Parathyroid adenoma (tissue), 2 donors: ENCODE data around the gene SLC25A41.

Experiments used
- H2AFZ ChIP-seq: fragments of 300-600 bp; sonication (generic); one replicate; pipeline ENCODE4 v1.7.0; 2017; ENCODE audit warnings: antibody characterized with exemption, mild to moderate bottlenecking
- H3K27ac ChIP-seq: fragments of 300-600 bp; sonication (generic); one replicate; pipeline ENCODE4 v1.7.0; 2017
- H3K27me3 ChIP-seq: fragments of 300-600 bp; sonication (generic); one replicate; pipeline ENCODE4 v1.7.0; 2017; ENCODE audit warnings: low read length; ENCODE audit not compliant: control insufficient read depth, insufficient read depth
- H3K36me3 ChIP-seq: fragments of 300-600 bp; sonication (generic); one replicate; pipeline ENCODE4 v1.7.0; 2017; ENCODE audit warnings: low read length; ENCODE audit not compliant: control insufficient read depth, insufficient read depth
- H3K4me1 ChIP-seq: fragments of 300-600 bp; sonication (generic); one replicate; pipeline ENCODE4 v1.7.0; 2017; ENCODE audit warnings: control low read depth
- H3K4me2 ChIP-seq: fragments of 300-600 bp; sonication (generic); one replicate; pipeline ENCODE4 v1.7.0; 2017; ENCODE audit warnings: low read length
- H3K4me3 ChIP-seq: fragments of 300-600 bp; sonication (generic); one replicate; pipeline ENCODE4 v1.7.0; 2017; ENCODE audit warnings: low read depth, low read length
- H3K79me2 ChIP-seq: fragments of 300-600 bp; sonication (generic); one replicate; pipeline ENCODE4 v1.7.0; 2017; ENCODE audit warnings: control low read depth
- H3K9ac ChIP-seq: fragments of 300-600 bp; sonication (generic); one replicate; pipeline ENCODE4 v1.7.0; 2017; ENCODE audit warnings: mild to moderate bottlenecking
- H3K9me3 ChIP-seq: fragments of 300-600 bp; sonication (generic); one replicate; pipeline ENCODE4 v1.7.0; 2017; ENCODE audit warnings: low read length; ENCODE audit not compliant: control insufficient read depth
- TF ChIP-seq, protein P1 (sequence below): fragments of 300-600 bp; sonication (generic); IDR thresholded peaks from one replicate; pipeline ENCODE4 v1.7.0; 2017; ENCODE audit warnings: antibody characterized with exemption, mild to moderate bottlenecking
- donor health status: primary hyperparathyroidism.

Gene SLC25A41

DNA sequence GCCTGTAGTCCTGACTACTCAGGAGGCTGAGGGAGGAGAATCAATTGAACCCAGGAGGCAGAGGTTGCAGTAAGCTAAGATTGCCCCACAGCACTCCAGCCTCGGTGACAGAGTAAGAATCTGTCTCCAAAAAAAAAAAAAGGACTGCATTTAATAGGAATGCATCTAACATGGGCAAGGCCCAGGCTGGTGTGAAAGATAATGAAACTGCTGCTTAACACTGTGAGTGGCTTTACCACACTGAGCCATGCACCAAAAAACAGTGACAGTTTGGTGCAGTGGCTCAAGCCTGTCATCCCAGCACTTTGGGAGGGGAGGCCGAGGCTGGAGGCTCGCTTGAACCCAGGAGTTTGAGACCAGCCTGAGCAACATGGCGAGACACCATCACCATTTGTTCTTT, 49.2 kb downstream of the SLC25A41 start:
- Histone ChIP-seq H3K4me1 (no peaks in the 10 kb centered on the region), H3K27me3 (no peaks in the 10 kb centered on the region), H3K36me3 (no peaks in the 10 kb centered on the region), H3K27ac (no peak overlapping the region), H3K9ac (no peak overlapping the region), H2AFZ (no peak overlapping the region), H3K9me3 (no peaks in the 10 kb centered on the region), H3K4me2 (no peak overlapping the region), H3K79me2 (no peaks in the 10 kb centered on the region), H3K4me3 (no peak overlapping the region)
- TF ChIP-seq, protein P1, sequence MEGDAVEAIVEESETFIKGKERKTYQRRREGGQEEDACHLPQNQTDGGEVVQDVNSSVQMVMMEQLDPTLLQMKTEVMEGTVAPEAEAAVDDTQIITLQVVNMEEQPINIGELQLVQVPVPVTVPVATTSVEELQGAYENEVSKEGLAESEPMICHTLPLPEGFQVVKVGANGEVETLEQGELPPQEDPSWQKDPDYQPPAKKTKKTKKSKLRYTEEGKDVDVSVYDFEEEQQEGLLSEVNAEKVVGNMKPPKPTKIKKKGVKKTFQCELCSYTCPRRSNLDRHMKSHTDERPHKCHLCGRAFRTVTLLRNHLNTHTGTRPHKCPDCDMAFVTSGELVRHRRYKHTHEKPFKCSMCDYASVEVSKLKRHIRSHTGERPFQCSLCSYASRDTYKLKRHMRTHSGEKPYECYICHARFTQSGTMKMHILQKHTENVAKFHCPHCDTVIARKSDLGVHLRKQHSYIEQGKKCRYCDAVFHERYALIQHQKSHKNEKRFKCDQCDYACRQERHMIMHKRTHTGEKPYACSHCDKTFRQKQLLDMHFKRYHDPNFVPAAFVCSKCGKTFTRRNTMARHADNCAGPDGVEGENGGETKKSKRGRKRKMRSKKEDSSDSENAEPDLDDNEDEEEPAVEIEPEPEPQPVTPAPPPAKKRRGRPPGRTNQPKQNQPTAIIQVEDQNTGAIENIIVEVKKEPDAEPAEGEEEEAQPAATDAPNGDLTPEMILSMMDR = no peak

DNA sequence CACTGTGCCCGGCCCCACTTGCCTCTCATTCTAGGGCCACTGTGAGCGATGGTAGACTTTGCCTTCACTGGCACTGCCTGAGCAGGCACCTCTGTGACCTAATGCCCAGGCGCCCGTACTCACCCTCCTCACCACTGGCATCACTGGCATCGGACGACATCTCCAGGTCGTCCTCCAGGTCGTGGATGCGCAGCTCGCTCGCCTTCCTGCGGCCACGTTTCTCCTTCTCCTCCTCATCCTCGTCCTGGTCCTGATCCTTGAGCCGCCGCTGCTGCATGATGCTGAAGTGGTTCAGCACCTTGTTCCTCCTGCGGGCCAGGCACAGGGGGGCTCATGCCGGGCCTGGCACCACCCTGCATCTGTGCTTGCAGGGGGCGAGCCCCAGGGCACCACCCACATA, 50.4 kb downstream of the SLC25A41 start:
- TF ChIP-seq, protein P1 = no peak
- H3K36me3 ChIP-seq = no peaks in the 10 kb centered on the region
- no peak overlapping the region for H2AFZ ChIP-seq
- H3K27me3 ChIP-seq = no peaks in the 10 kb centered on the region
- H3K79me2 ChIP-seq = no peaks in the 10 kb centered on the region
- H3K4me1 ChIP-seq = no peaks in the 10 kb centered on the region
- no peaks in the 10 kb centered on the region for H3K9me3 ChIP-seq
- H3K4me2 ChIP-seq = no peak overlapping the region
- no peak overlapping the region for H3K4me3 ChIP-seq
- H3K9ac ChIP-seq = no peak overlapping the region
- H3K27ac ChIP-seq = no peak overlapping the region

DNA sequence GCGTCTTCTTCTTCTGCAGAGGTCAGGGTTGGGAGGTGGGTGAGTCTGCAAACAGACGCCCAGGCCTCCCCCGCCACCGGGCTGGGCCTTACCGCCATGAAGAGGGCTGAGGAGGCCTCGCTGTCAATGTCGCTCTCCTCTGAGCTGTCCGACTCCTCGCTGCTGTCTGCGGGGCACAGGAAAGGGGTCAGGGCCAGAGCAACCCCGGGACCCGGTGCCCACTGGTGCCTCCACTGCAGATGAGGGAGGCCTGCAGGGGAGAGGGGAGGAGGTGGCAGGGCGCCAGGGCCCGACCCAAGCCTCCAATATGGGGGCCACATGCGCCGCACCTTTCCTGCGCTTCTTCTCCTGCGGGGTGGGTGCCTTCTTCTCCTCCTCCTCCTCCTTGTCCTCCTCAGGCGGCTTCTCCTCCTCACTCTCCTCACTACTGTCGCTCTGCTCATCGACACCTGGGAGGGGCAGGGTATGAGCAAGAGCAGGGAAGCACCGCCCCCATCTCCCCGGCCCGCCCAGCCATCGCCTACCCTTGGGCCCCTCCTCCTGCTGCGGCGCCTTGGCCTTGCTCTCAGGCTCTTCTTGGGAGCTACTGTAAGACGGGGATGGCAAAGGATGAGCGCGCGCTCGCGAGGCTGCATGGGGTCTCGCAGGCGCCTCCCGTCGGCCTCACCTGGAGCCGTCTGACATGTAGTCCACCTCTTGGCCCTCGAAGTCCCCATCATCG, 52.4 kb downstream of the SLC25A41 start:
- no peaks in the 10 kb centered on the region for H3K36me3 ChIP-seq
- TF ChIP-seq, protein P1 = no peak
- H3K9me3 ChIP-seq = no peaks in the 10 kb centered on the region
- no peaks in the 10 kb centered on the region for H3K27me3 ChIP-seq
- no peak overlapping the region for H2AFZ ChIP-seq
- no peak overlapping the region for H3K4me3 ChIP-seq
- no peak overlapping the region for H3K9ac ChIP-seq
- no peaks in the 10 kb centered on the region for H3K79me2 ChIP-seq
- no peak overlapping the region for H3K4me2 ChIP-seq
- no peak overlapping the region for H3K27ac ChIP-seq
- no peaks in the 10 kb centered on the region for H3K4me1 ChIP-seq

DNA sequence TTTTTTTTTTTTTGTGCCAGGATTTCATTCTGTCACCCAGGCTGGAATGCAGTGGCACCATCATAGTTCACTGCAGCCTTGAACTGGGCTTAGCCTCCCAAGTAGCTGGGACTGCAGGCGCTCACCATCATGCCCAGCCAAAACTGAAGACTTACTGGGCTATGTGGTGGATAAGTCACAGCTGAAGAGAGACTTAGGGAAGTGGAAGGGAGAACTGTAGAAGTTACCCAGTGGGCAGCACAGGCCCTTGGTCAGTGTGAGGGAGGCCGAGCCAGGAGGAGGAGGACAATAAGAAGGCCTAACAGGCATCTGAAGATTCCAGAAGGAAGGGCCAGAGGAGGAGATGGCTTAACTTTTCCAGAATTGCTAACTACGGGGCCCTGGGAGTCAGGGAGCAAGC, 53.8 kb downstream of the SLC25A41 start:
- Histone ChIP-seq H3K4me1 (no peaks in the 10 kb centered on the region), H3K36me3 (no peaks in the 10 kb centered on the region), H3K27ac (no peak overlapping the region), H3K4me3 (no peak overlapping the region), H3K4me2 (no peak overlapping the region), H3K27me3 (no peaks in the 10 kb centered on the region), H3K79me2 (no peaks in the 10 kb centered on the region), H2AFZ (no peak overlapping the region), H3K9ac (no peak overlapping the region), H3K9me3 (no peaks in the 10 kb centered on the region)
- TF ChIP-seq, protein P1 = no peak

DNA sequence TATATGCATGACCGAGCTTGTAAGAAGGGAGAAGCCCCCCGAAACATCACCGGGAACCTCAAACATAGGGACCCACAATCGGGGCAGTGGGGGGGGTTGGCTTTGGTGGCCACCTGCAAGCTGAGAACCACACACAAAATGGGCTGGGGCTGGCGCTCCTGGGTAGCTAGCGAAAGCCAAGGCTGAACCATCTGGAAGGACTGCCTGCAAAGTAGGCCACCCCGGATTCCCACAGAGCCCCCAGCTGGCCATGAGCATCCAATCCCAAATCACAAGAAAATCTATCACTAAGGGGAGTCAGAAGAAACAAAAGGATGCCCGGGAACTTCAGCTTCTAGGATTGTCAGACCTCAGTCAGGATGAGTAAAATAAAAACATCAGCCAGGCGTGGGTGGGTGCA, 55.1 kb downstream of the SLC25A41 start:
- H3K4me1 ChIP-seq = no peaks in the 10 kb centered on the region
- TF ChIP-seq, protein P1 = no peak
- H3K27ac ChIP-seq = no peak overlapping the region
- no peaks in the 10 kb centered on the region for H3K36me3 ChIP-seq
- H3K27me3 ChIP-seq = no peaks in the 10 kb centered on the region
- no peak overlapping the region for H3K4me2 ChIP-seq
- H2AFZ ChIP-seq = no peak overlapping the region
- no peak overlapping the region for H3K9ac ChIP-seq
- H3K4me3 ChIP-seq = no peak overlapping the region
- no peaks in the 10 kb centered on the region for H3K9me3 ChIP-seq
- no peaks in the 10 kb centered on the region for H3K79me2 ChIP-seq
